PC-3 (cell line): ENCODE data around the gene HNMT.

ENCODE experiments used
- CTCF ChIP-seq: fragments of 300-600 bp; sonication (generic); conservative IDR thresholded peaks from 2 replicates; pipeline ENCODE4 v1.5.1; 2017; ENCODE audit warnings: antibody characterized with exemption, low read depth, mild to moderate bottlenecking, low read length
- EZH2 ChIP-seq: fragments of 300-600 bp; sonication (generic); IDR thresholded peaks from one replicate; pipeline ENCODE4 v1.6.1; 2017; ENCODE audit warnings: antibody characterized with exemption, mild to moderate bottlenecking, low read length; ENCODE audit not compliant: unreplicated experiment
- EZH2phosphoT487 ChIP-seq: fragments of 300-600 bp; sonication (generic); IDR thresholded peaks from 2 replicates; pipeline ENCODE4 v1.6.1; 2018; ENCODE audit warnings: mild to moderate bottlenecking, antibody characterized with exemption, low read length, borderline replicate concordance

DNA sequence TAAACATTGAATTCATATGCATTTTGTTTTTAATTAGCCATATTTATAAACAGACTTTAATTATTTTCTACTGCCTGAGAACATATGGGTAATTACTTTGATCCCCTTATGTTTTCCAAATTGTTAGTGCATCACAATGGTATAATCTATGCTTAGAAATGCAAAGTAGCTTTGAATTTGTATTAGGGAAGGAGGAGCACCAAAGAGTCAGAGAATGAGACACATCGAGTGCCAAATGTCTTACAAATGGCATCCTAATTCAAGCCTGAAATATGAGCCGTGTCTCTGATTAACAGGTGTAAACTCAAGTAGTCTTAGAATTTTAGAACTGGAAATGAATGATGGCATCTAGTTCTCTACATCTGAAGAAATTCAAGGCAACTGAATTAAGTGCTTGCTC lies 8.7 kb upstream of the HNMT start:
- TF ChIP-seq CTCF = no peak
- no peak for TF ChIP-seq EZH2
- no peak for TF ChIP-seq EZH2phosphoT487
